Keratinocyte (primary cell): ENCODE measurements around the gene CRP. TPM values are rescaled to one million over a fixed set of nuclear protein-coding genes. Genes with fewer than 3 reads are reported as not detected.

Source experiments
- DNase-seq: peaks from one replicate; pipeline ENCODE4 v3.0.0-alpha.2; 2011; ENCODE audit warnings: low read depth, missing footprints, low spot score
- FAIRE-seq: peaks from 2 replicates; lab custom pipeline; 2011; peaks lifted over from hg19 to GRCh38; lab: Jason Lieb, UNC
- H2AFZ ChIP-seq: 2 replicates; pipeline ENCODE4 v1.6.0; 2012; ENCODE audit warnings: low read length, control low read depth, inconsistent platforms; ENCODE audit not compliant: control insufficient read depth
- H3K27ac ChIP-seq: 2 replicates; pipeline ENCODE4 v1.5.1; 2011; ENCODE audit warnings: low read length; ENCODE audit not compliant: control insufficient read depth, insufficient read depth
- H3K27me3 ChIP-seq: 3 replicates; pipeline ENCODE4 v1.6.0; 2011; ENCODE audit warnings: low read length; ENCODE audit not compliant: control insufficient read depth, insufficient read depth; ENCODE audit errors: extremely low read depth
- H3K36me3 ChIP-seq, 2 experiments: 2 replicates in 1 of 2; 3 replicates in 1 of 2; pipeline ENCODE4 v1.5.1; 2011; ENCODE audit warnings: low read length in 2 of 2, mild to moderate bottlenecking in 1 of 2; ENCODE audit not compliant: control insufficient read depth in 2 of 2, insufficient read depth in 2 of 2; ENCODE audit errors: extremely low read depth in 1 of 2
- H3K4me1 ChIP-seq: 3 replicates; pipeline ENCODE4 v1.5.1; 2011; ENCODE audit warnings: low read length; ENCODE audit not compliant: control insufficient read depth, insufficient read depth; ENCODE audit errors: extremely low read depth
- H3K4me2 ChIP-seq: 3 replicates; pipeline ENCODE4 v1.6.0; 2011; ENCODE audit warnings: low read depth, low read length; ENCODE audit not compliant: control insufficient read depth, insufficient read depth; ENCODE audit errors: extremely low read depth
- H3K4me3 ChIP-seq, 3 experiments: fragments of 200-600 bp in 1 of 3; sonication (generic) in 1 of 3; 2 replicates in 2 of 3; 3 replicates in 1 of 3; pipeline ENCODE4 v1.5.1; 2011 to 2016; ENCODE audit warnings: low read length in 3 of 3, mild to moderate bottlenecking in 3 of 3, control low read depth in 2 of 3, inconsistent platforms in 1 of 3, low read depth in 1 of 3, mixed read lengths in 1 of 3, mixed run types in 1 of 3, moderate library complexity in 1 of 3; ENCODE audit not compliant: control insufficient read depth in 2 of 3, insufficient read depth in 2 of 3; ENCODE audit errors: extremely low read depth in 1 of 3
- H3K79me2 ChIP-seq: 2 replicates; pipeline ENCODE4 v1.6.0; 2012; ENCODE audit warnings: low read length; ENCODE audit not compliant: control insufficient read depth, insufficient read depth
- H3K9ac ChIP-seq: 3 replicates; pipeline ENCODE4 v1.6.0; 2011; ENCODE audit warnings: low read length; ENCODE audit not compliant: control insufficient read depth, insufficient read depth; ENCODE audit errors: extremely low read depth
- H3K9me1 ChIP-seq: 3 replicates; pipeline ENCODE4 v1.6.0; 2011; ENCODE audit warnings: low read length; ENCODE audit not compliant: control insufficient read depth, insufficient read depth; ENCODE audit errors: extremely low read depth
- H3K9me3 ChIP-seq: 2 replicates; pipeline ENCODE4 v1.5.1; 2012; ENCODE audit warnings: low read depth, low read length; ENCODE audit not compliant: control insufficient read depth
- H4K20me1 ChIP-seq: 3 replicates; pipeline ENCODE4 v1.6.0; 2011; ENCODE audit warnings: low read length; ENCODE audit not compliant: control insufficient read depth, insufficient read depth; ENCODE audit errors: extremely low read depth
- EZH2 ChIP-seq: IDR thresholded peaks from one replicate; pipeline ENCODE4 v1.6.1; 2012; ENCODE audit warnings: inconsistent platforms, mild to moderate bottlenecking, low read length, moderate library complexity
- dilution Hi-C: fragments of 300-500 bp; cut with MboI; formaldehyde crosslinking; loops from one replicate; pipeline ENCODE4 v1.7.0; 2020; ENCODE audit warnings: low sequenced_read_pairs; ENCODE audit not compliant: extremely low pct_ligation_motif_present
- polyA plus RNA-seq, 5 experiments: library from polyadenylated mRNA; depleted of rRNA in 3 of 5; stranded (reverse) in 3 of 5; stranded (forward) in 1 of 5; unstranded in 1 of 5; fragments of >200 nt; gene quantifications; 1 replicate in 1 of 5; 2 replicates in 3 of 5; 3 replicates in 1 of 5; pipeline versions ENCODE4 v1.2.1 to v1.2.3, GENCODE V29; 2011 to 2012; ENCODE audit warnings: missing spikeins in 2 of 5, low read depth in 1 of 5, low replicate concordance in 1 of 5
- TF ChIP-seq, protein P1 (sequence below), 3 experiments: IDR thresholded peaks in 1 of 3; conservative IDR thresholded peaks in 1 of 3; optimal IDR thresholded peaks in 1 of 3; 2 replicates in 2 of 3; 3 replicates in 1 of 3; pipeline versions ENCODE3 to v1.5.1; 2011; ENCODE audit warnings: low read length in 3 of 3, mild to moderate bottlenecking in 3 of 3, moderate library complexity in 2 of 3, control low read depth in 1 of 3, inconsistent platforms in 1 of 3; ENCODE audit not compliant: insufficient read depth in 2 of 3; ENCODE audit errors: extremely low read depth in 1 of 3

CRP gene
- polyA plus RNA-seq, 1 donor (not counting 4 experiments of a cell fraction or from before 2014, with no cell fraction given): not detected

DNA sequence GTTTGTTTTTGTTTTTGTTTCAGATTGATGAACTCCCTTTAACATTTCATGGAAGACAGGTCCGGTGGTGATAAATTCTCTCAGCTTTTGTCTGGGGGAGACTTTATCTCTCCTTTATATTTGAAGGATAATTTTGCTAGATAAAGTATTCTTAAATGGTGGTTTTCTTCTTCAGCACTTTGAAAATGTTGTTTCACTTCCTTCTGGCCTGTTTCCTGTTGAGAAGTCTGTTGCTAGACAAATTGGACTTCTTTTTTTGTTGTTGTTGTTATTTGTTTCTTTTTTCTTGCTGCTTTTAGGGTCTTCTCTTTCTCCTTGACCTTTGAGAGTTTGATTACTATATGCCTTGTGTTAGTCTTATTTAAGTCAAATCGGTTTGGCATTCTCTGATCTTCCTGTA, 50.8 kb downstream of the CRP start:
- dilution Hi-C loops: no loop called here
- Histone ChIP-seq H3K27me3 (no peaks in the 10 kb centered on the region), H4K20me1 (no peaks in the 10 kb centered on the region), H3K4me3 (no peak overlapping the region), H3K79me2 (no peaks in the 10 kb centered on the region), H3K4me1 (no peaks in the 10 kb centered on the region), H3K4me2 (no peak overlapping the region), H3K36me3 (no peaks in the 10 kb centered on the region), H3K9me3 (no peaks in the 10 kb centered on the region), H2AFZ (no peak overlapping the region), H3K9ac (no peak overlapping the region), H3K9me1 (no peaks in the 10 kb centered on the region), H3K27ac (no peak overlapping the region)
- no peak for FAIRE-seq
- TF ChIP-seq, protein P1, sequence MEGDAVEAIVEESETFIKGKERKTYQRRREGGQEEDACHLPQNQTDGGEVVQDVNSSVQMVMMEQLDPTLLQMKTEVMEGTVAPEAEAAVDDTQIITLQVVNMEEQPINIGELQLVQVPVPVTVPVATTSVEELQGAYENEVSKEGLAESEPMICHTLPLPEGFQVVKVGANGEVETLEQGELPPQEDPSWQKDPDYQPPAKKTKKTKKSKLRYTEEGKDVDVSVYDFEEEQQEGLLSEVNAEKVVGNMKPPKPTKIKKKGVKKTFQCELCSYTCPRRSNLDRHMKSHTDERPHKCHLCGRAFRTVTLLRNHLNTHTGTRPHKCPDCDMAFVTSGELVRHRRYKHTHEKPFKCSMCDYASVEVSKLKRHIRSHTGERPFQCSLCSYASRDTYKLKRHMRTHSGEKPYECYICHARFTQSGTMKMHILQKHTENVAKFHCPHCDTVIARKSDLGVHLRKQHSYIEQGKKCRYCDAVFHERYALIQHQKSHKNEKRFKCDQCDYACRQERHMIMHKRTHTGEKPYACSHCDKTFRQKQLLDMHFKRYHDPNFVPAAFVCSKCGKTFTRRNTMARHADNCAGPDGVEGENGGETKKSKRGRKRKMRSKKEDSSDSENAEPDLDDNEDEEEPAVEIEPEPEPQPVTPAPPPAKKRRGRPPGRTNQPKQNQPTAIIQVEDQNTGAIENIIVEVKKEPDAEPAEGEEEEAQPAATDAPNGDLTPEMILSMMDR (optimal IDR thresholded peaks at IDR 0.05 in 1 of 3, IDR thresholded peaks at IDR 0.05 in 1 of 3, conservative IDR thresholded peaks at IDR 0.05 in 1 of 3; ENCODE audit: extremely low read depth in 1 of 3, insufficient read depth in 2 of 3, low read length in 3 of 3): no peak
- no peak for TF ChIP-seq EZH2
- DNase-seq: no peak

Other genes with a start within 250 kb of the CRP start
- not detected in 3 replicates for gene OR10J5, start 178.6 kb downstream of the CRP start, polyA plus RNA-seq
- gene APCS, start 126.8 kb downstream of the CRP start, polyA plus RNA-seq: not detected in 3 replicates
- 23.8 to 44.6 TPM (median 35.0 TPM) in 3 replicates for gene DUSP23, start 66.4 kb upstream of the CRP start, polyA plus RNA-seq
- gene FCRL6, start 87.8 kb upstream of the CRP start, polyA plus RNA-seq: not detected in 3 replicates
- not detected in 3 replicates for gene SLAMF8, start 112.3 kb upstream of the CRP start, polyA plus RNA-seq
- gene VSIG8, start 148.1 kb upstream of the CRP start, polyA plus RNA-seq: 0.48 to 1.5 TPM (median 0.56 TPM) in 3 replicates
- 0.82 to 3.0 TPM (median 2.3 TPM) in 3 replicates for gene CFAP45, start 185.6 kb upstream of the CRP start, polyA plus RNA-seq
- 678 to 787 TPM (median 709 TPM) in 3 replicates for gene TAGLN2, start 210.9 kb upstream of the CRP start, polyA plus RNA-seq
- gene IGSF9, start 231.0 kb upstream of the CRP start, polyA plus RNA-seq: 4.2 to 6.0 TPM (median 5.8 TPM) in 3 replicates
- 0.31 to 0.57 TPM (median 0.41 TPM) in 3 replicates for gene SLAMF9, start 239.6 kb upstream of the CRP start, polyA plus RNA-seq